CD14-positive monocyte (primary cell): ENCODE measurements around the gene KDM3A. TPM values are rescaled to one million over a fixed set of nuclear protein-coding genes. Genes with fewer than 3 reads are reported as not detected.

Experiments
- DNase-seq, 3 donors: peaks; one replicate each; pipeline ENCODE4 v3.0.0-alpha.2; 2011 to 2022
- H2AFZ ChIP-seq: 2 replicates; pipeline ENCODE4 v1.6.0; 2012; ENCODE audit warnings: mild to moderate bottlenecking, low read depth, low read length, inconsistent platforms; ENCODE audit not compliant: insufficient read depth, poor library complexity, severe bottlenecking
- H3K27ac ChIP-seq, 2 donors: 1 replicate in 1 of 2; 2 replicates in 1 of 2; pipeline ENCODE4 v1.5.1; 2012 to 2013; ENCODE audit warnings: low read length in 2 of 2, control low read depth in 1 of 2, inconsistent platforms in 1 of 2, low read depth in 1 of 2, mild to moderate bottlenecking in 1 of 2
- H3K27me3 ChIP-seq, 2 donors: one replicate each; pipeline versions ENCODE4 v1.6.0 to v1.6.1; 2011 to 2013; ENCODE audit warnings: low read length in 2 of 2; ENCODE audit not compliant: control insufficient read depth in 2 of 2, insufficient read depth in 2 of 2
- H3K36me3 ChIP-seq, 2 donors: replicated peaks in 1 of 2; 1 replicate in 1 of 2; 2 replicates in 1 of 2; pipeline versions ENCODE4 v1.5.1 to v1.6.1; 2012 to 2013; ENCODE audit warnings: low read length in 2 of 2, control low read depth in 1 of 2, inconsistent platforms in 1 of 2, mild to moderate bottlenecking in 1 of 2; ENCODE audit not compliant: insufficient read depth in 2 of 2, control insufficient read depth in 1 of 2
- H3K4me1 ChIP-seq, 2 donors: 1 replicate in 1 of 2; 2 replicates in 1 of 2; pipeline versions ENCODE4 v1.5.1 to v1.6.1; 2012 to 2013; ENCODE audit warnings: low read length in 2 of 2, control low read depth in 1 of 2, inconsistent platforms in 1 of 2, mild to moderate bottlenecking in 1 of 2, moderate library complexity in 1 of 2; ENCODE audit not compliant: insufficient read depth in 2 of 2, control insufficient read depth in 1 of 2
- H3K4me2 ChIP-seq: replicated peaks from 2 replicates; pipeline ENCODE3; 2012; ENCODE audit warnings: low read length, moderate library complexity, mild to moderate bottlenecking; ENCODE audit not compliant: poor library complexity, severe bottlenecking; ENCODE audit errors: extremely low read depth
- H3K4me3 ChIP-seq, 3 experiments: fragments of 200-600 bp in 1 of 3; sonication (generic) in 1 of 3; replicated peaks in 1 of 3; 1 replicate in 2 of 3; 2 replicates in 1 of 3; pipeline ENCODE4 v1.5.1; 2011 to 2013; ENCODE audit warnings: low read length in 3 of 3, mild to moderate bottlenecking in 3 of 3, control low read depth in 2 of 3, low read depth in 2 of 3, inconsistent platforms in 1 of 3, moderate library complexity in 1 of 3
- H3K79me2 ChIP-seq: 2 replicates; pipeline ENCODE4 v1.6.0; 2012; ENCODE audit warnings: mild to moderate bottlenecking, control low read depth, inconsistent platforms, low read length, moderate library complexity; ENCODE audit not compliant: insufficient read depth
- H3K9ac ChIP-seq: 2 replicates; pipeline ENCODE4 v1.6.0; 2017; ENCODE audit warnings: low read length, mild to moderate bottlenecking; ENCODE audit not compliant: insufficient read depth, poor library complexity, severe bottlenecking
- H3K9me3 ChIP-seq, 2 donors: replicated peaks in 1 of 2; 1 replicate in 1 of 2; 2 replicates in 1 of 2; pipeline versions ENCODE4 v1.5.1 to v1.6.1; 2012 to 2013; ENCODE audit warnings: low read length in 2 of 2, control low read depth in 1 of 2; ENCODE audit not compliant: control insufficient read depth in 1 of 2, insufficient read depth in 1 of 2
- H4K20me1 ChIP-seq: 2 replicates; pipeline ENCODE4 v1.6.0; 2012; ENCODE audit warnings: mild to moderate bottlenecking, low read length, control low read depth, moderate library complexity; ENCODE audit not compliant: insufficient read depth
- H3K27ac Mint-ChIP-seq, 7 donors: one replicate each; pipeline ENCODE4 v1.8.0; 2020; ENCODE audit warnings: mild to moderate bottlenecking in 7 of 7, mixed read lengths in 7 of 7, moderate library complexity in 6 of 7, inconsistent platforms in 2 of 7
- H3K27me3 Mint-ChIP-seq, 3 donors: one replicate each; pipeline ENCODE4 v1.8.0; 2021 to 2022; ENCODE audit warnings: low read depth in 3 of 3, mild to moderate bottlenecking in 3 of 3, mixed read lengths in 3 of 3, moderate library complexity in 3 of 3, inconsistent platforms in 1 of 3
- H3K36me3 Mint-ChIP-seq, 2 donors: one replicate each; pipeline ENCODE4 v1.8.0; 2020; ENCODE audit warnings: mixed read lengths in 2 of 2, inconsistent platforms in 1 of 2, mild to moderate bottlenecking in 1 of 2
- H3K4me1 Mint-ChIP-seq: one replicate; pipeline ENCODE4 v1.8.0; 2020; ENCODE audit warnings: mild to moderate bottlenecking, mixed read lengths
- H3K4me3 Mint-ChIP-seq, 2 donors: one replicate each; pipeline ENCODE4 v1.8.0; 2020; ENCODE audit warnings: mild to moderate bottlenecking in 2 of 2, mixed read lengths in 2 of 2, moderate library complexity in 1 of 2
- H3K9me3 Mint-ChIP-seq, 7 donors: one replicate each; pipeline ENCODE4 v1.8.0; 2020 to 2022; ENCODE audit warnings: mixed read lengths in 7 of 7, mild to moderate bottlenecking in 6 of 7, moderate library complexity in 6 of 7, inconsistent platforms in 2 of 7
- WGBS: methylation state at CpG from one replicate; pipeline ENCODE4 v1.1.5; 2013; ENCODE audit warnings: missing lambda C conversion rate; ENCODE audit not compliant: insufficient coverage; 5-methylcytosine and 5-hydroxymethylcytosine counted together
- intact Hi-C, 2 donors: fragments of 100-400 bp; cut with micrococcal nuclease; formaldehyde crosslinking; loops; one replicate each; pipeline versions ENCODE4 v1.15.0 to v1.15.1; 2023
- polyA plus RNA-seq, 3 donors: library from polyadenylated mRNA; depleted of rRNA in 1 of 3; unstranded in 2 of 3; stranded (reverse) in 1 of 3; fragments of 300-500 nt in 2 of 3; fragments of >200 nt in 1 of 3; fragmentation: Illumina TruSeq in 2 of 3; gene quantifications; 1 replicate in 2 of 3; 2 replicates in 1 of 3; pipeline ENCODE4 v1.2.3, GENCODE V29; 2012 to 2021
- TF ChIP-seq, protein P1 (sequence below): fragments of 200-600 bp; IDR thresholded peaks from one replicate; pipeline ENCODE4 v1.8.0; 2022; ENCODE audit warnings: antibody characterized with exemption, mild to moderate bottlenecking

The KDM3A gene
- polyA plus RNA-seq, 3 donors, result 3.3 to 21.2 (median 7.4) TPM

DNA sequence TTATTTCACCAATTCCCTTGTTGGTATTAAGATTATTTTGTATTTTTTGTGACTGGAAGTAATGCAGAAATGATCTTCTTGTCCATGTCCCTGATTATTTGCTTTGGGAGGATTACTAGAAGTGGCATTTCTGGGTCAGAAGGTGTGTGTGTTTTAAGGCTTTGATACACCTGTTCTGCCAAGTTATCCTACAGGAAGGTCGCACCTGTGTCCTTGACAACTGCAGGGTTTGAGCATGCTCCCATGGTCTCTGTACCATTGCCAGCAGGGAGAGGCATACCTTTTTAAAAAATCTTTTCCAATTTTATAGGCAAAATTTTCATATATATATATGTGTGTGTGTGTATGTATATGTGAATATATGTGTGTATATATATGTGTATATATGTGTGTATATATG lies 29.7 kb downstream of the KDM3A start:
- Histone ChIP-seq H3K4me1 (no peaks in the 10 kb centered on the region), H3K79me2 (no peaks in the 10 kb centered on the region), H3K9me3 (no peaks in the 10 kb centered on the region), H2AFZ (no peak overlapping the region), H3K27ac (no peak overlapping the region), H3K36me3 (peaks cover 93 to 99% of the 10 kb centered on the region in 2 donors), H4K20me1 (no peaks in the 10 kb centered on the region), H3K4me3 (no peak overlapping the region), H3K4me2 (no peak overlapping the region), H3K9ac (no peak overlapping the region), H3K27me3 (no peaks in the 10 kb centered on the region)
- H3K9me3 Mint-ChIP-seq, result no peaks in the 10 kb centered on the region
- H3K36me3 Mint-ChIP-seq, result peaks cover 80 to 89% of the 10 kb centered on the region in 2 donors
- no peak for DNase-seq
- no CpG with 5 or more reads among the region's 1 CpG for WGBS
- TF ChIP-seq, protein P1, sequence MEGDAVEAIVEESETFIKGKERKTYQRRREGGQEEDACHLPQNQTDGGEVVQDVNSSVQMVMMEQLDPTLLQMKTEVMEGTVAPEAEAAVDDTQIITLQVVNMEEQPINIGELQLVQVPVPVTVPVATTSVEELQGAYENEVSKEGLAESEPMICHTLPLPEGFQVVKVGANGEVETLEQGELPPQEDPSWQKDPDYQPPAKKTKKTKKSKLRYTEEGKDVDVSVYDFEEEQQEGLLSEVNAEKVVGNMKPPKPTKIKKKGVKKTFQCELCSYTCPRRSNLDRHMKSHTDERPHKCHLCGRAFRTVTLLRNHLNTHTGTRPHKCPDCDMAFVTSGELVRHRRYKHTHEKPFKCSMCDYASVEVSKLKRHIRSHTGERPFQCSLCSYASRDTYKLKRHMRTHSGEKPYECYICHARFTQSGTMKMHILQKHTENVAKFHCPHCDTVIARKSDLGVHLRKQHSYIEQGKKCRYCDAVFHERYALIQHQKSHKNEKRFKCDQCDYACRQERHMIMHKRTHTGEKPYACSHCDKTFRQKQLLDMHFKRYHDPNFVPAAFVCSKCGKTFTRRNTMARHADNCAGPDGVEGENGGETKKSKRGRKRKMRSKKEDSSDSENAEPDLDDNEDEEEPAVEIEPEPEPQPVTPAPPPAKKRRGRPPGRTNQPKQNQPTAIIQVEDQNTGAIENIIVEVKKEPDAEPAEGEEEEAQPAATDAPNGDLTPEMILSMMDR, result no peak
- H3K27ac Mint-ChIP-seq, result no peak overlapping the region
- intact Hi-C loops, result no loop called here
- no peaks in the 10 kb centered on the region for H3K4me1 Mint-ChIP-seq
- H3K4me3 Mint-ChIP-seq, result no peak overlapping the region
- H3K27me3 Mint-ChIP-seq, result peaks cover 0 to 4% (median 0%) of the 10 kb centered on the region in 3 donors

DNA sequence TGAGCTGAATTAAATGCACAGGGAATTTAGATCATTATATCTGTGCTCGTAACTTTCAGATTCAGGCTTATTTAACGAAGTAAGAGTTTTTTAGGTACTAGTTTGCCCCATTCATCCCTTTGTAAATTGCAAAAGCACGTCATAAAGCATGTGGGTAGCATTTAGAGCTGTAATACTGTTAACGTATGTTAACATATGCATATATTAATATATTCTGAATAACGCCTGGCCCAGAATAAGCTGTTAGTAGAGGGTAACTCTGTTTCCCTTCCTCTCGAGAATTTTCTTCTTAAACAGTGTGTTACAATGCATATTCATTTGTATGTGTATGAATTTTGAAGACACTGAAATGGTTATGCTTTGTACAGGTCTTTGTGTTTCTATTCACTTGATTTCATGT lies 30.5 kb downstream of the KDM3A start:
- H3K36me3 Mint-ChIP-seq, result peaks cover 81 to 87% of the 10 kb centered on the region in 2 donors

More for the DNA sequence above, 30.5 kb downstream of the KDM3A start:
- H3K27me3 Mint-ChIP-seq, result peaks cover 0 to 4% (median 0%) of the 10 kb centered on the region in 3 donors
- DNase-seq, result no peak
- intact Hi-C loops, result no loop called here
- no CpG with 5 or more reads among the region's 6 CpGs for WGBS
- Histone ChIP-seq H3K9me3 (no peaks in the 10 kb centered on the region), H3K79me2 (no peaks in the 10 kb centered on the region), H3K27ac (no peak overlapping the region), H3K36me3 (peaks cover 90 to 98% of the 10 kb centered on the region in 2 donors), H3K27me3 (no peaks in the 10 kb centered on the region), H3K4me3 (no peak overlapping the region), H3K9ac (no peak overlapping the region), H2AFZ (no peak overlapping the region), H3K4me2 (no peak overlapping the region), H3K4me1 (no peaks in the 10 kb centered on the region), H4K20me1 (no peaks in the 10 kb centered on the region)
- no peaks in the 10 kb centered on the region for H3K9me3 Mint-ChIP-seq
- no peak overlapping the region for H3K4me3 Mint-ChIP-seq
- no peaks in the 10 kb centered on the region for H3K4me1 Mint-ChIP-seq
- no peak overlapping the region for H3K27ac Mint-ChIP-seq
- TF ChIP-seq, protein P1, result no peak
